Measurements from ENCODE around the gene DOK4. TPM values are rescaled to one million over a fixed set of nuclear protein-coding genes. Genes with fewer than 3 reads are reported as not detected.

Gene DOK4
- total and polyA plus RNA-seq, 2 of the 8 experiments (the other 6 are each of a cell fraction or from before 2014, with no cell fraction given): 24.0 to 28.9 TPM

DNA sequence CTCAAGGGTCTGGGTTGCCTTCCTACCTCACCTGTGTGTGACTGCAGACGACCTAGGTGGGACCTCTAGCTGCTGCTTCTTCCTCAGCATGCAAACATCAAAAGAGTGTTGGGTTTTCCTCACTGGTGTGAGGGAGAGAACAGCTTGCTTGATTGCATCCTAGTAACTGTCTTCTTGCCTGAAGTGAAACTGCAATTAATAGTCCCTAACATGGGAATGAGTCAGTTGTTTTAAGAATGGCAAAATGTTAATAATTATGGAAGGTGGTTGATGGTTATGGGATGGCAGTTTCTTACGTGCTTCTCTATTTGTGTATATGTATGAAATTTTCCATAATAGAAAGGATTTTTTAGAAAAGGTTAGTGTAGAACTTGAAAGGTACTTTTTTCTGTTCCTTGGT, 17.9 kb downstream of the DOK4 start (continued):
- TF ChIP-seq, protein P1, sequence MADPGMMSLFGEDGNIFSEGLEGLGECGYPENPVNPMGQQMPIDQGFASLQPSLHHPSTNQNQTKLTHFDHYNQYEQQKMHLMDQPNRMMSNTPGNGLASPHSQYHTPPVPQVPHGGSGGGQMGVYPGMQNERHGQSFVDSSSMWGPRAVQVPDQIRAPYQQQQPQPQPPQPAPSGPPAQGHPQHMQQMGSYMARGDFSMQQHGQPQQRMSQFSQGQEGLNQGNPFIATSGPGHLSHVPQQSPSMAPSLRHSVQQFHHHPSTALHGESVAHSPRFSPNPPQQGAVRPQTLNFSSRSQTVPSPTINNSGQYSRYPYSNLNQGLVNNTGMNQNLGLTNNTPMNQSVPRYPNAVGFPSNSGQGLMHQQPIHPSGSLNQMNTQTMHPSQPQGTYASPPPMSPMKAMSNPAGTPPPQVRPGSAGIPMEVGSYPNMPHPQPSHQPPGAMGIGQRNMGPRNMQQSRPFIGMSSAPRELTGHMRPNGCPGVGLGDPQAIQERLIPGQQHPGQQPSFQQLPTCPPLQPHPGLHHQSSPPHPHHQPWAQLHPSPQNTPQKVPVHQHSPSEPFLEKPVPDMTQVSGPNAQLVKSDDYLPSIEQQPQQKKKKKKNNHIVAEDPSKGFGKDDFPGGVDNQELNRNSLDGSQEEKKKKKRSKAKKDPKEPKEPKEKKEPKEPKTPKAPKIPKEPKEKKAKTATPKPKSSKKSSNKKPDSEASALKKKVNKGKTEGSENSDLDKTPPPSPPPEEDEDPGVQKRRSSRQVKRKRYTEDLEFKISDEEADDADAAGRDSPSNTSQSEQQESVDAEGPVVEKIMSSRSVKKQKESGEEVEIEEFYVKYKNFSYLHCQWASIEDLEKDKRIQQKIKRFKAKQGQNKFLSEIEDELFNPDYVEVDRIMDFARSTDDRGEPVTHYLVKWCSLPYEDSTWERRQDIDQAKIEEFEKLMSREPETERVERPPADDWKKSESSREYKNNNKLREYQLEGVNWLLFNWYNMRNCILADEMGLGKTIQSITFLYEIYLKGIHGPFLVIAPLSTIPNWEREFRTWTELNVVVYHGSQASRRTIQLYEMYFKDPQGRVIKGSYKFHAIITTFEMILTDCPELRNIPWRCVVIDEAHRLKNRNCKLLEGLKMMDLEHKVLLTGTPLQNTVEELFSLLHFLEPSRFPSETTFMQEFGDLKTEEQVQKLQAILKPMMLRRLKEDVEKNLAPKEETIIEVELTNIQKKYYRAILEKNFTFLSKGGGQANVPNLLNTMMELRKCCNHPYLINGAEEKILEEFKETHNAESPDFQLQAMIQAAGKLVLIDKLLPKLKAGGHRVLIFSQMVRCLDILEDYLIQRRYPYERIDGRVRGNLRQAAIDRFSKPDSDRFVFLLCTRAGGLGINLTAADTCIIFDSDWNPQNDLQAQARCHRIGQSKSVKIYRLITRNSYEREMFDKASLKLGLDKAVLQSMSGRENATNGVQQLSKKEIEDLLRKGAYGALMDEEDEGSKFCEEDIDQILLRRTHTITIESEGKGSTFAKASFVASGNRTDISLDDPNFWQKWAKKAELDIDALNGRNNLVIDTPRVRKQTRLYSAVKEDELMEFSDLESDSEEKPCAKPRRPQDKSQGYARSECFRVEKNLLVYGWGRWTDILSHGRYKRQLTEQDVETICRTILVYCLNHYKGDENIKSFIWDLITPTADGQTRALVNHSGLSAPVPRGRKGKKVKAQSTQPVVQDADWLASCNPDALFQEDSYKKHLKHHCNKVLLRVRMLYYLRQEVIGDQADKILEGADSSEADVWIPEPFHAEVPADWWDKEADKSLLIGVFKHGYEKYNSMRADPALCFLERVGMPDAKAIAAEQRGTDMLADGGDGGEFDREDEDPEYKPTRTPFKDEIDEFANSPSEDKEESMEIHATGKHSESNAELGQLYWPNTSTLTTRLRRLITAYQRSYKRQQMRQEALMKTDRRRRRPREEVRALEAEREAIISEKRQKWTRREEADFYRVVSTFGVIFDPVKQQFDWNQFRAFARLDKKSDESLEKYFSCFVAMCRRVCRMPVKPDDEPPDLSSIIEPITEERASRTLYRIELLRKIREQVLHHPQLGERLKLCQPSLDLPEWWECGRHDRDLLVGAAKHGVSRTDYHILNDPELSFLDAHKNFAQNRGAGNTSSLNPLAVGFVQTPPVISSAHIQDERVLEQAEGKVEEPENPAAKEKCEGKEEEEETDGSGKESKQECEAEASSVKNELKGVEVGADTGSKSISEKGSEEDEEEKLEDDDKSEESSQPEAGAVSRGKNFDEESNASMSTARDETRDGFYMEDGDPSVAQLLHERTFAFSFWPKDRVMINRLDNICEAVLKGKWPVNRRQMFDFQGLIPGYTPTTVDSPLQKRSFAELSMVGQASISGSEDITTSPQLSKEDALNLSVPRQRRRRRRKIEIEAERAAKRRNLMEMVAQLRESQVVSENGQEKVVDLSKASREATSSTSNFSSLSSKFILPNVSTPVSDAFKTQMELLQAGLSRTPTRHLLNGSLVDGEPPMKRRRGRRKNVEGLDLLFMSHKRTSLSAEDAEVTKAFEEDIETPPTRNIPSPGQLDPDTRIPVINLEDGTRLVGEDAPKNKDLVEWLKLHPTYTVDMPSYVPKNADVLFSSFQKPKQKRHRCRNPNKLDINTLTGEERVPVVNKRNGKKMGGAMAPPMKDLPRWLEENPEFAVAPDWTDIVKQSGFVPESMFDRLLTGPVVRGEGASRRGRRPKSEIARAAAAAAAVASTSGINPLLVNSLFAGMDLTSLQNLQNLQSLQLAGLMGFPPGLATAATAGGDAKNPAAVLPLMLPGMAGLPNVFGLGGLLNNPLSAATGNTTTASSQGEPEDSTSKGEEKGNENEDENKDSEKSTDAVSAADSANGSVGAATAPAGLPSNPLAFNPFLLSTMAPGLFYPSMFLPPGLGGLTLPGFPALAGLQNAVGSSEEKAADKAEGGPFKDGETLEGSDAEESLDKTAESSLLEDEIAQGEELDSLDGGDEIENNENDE (IDR thresholded peaks at IDR 0.05; ENCODE audit: insufficient replicate concordance, low read length): no peak
- TF ChIP-seq EGR1 (IDR thresholded peaks at IDR 0.05; ENCODE audit: borderline replicate concordance, low read depth, low read length): no peak
- no peak for TF ChIP-seq SP2 (IDR thresholded peaks at IDR 0.05; ENCODE audit: low read length)
- no peak for TF ChIP-seq POLR2A (IDR thresholded peaks at IDR 0.05; ENCODE audit: control extremely low read depth in 1 of 2, low read depth in 2 of 2, low read length in 2 of 2)
- no peak for TF ChIP-seq SIX5 (IDR thresholded peaks at IDR 0.05; ENCODE audit: low read depth, low read length)
- TF ChIP-seq RFX5 (IDR thresholded peaks at IDR 0.05; ENCODE audit: borderline replicate concordance, low read depth, low read length): no peak
- TF ChIP-seq JUND (IDR thresholded peaks at IDR 0.05; ENCODE audit: low read length): no peak
- no peak for TF ChIP-seq SP4 (IDR thresholded peaks at IDR 0.05; ENCODE audit: low read length)
- no peak for TF ChIP-seq CTBP2 (IDR thresholded peaks at IDR 0.05; ENCODE audit: borderline replicate concordance, insufficient read depth, insufficient read length, low read length)
- TF ChIP-seq ASH2L (IDR thresholded peaks at IDR 0.05; ENCODE audit: low read length): no peak
- no peak for TF ChIP-seq GABPA (IDR thresholded peaks at IDR 0.05; ENCODE audit: borderline replicate concordance, insufficient read depth, low read length)
- TF ChIP-seq KDM1A (IDR thresholded peaks at IDR 0.05; ENCODE audit: borderline replicate concordance, low read length): no peak
- TF ChIP-seq NANOG (IDR thresholded peaks at IDR 0.05; ENCODE audit: insufficient read depth, low read depth, low read length, poor library complexity, severe bottlenecking): no peak

Data from H1 (cell line).